ENCODE results near the gene ACSL5.
"Not testable (repeated sequence)": the region's sequence is repeated elsewhere in the genome, so short reads cannot be mapped to it uniquely, and the experiment has no call there.

ACSL5 gene

DNA sequence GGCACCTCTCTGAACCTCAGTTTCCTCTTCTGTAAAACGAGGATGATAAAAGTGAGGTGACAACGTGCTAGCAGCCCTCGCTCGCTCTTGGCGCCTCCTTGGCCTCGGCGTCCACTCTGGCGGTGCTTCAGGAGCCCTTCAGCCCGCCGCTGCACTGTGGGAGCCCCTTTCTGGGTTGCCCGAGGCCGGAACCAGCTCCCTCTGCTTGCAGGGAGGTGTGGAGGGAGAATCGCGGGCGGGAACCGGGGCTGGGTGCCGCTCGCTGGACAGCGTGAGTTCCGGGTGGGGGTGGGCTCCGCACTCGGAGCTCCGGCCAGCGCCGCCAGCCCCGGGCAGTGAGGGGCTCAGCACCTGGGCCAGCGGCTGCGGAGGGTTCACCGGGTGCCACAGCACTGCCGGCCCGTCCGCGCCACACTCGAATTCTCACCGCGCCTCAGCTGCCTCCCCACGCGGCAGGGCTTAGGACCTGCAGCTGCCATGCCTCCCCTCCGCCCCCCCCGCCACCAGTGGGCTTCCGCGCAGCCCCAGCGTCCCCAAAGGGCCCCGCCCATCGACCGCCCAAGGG, 24.3 kb upstream of the ACSL5 start:
- DNase-seq: no peak

DNA sequence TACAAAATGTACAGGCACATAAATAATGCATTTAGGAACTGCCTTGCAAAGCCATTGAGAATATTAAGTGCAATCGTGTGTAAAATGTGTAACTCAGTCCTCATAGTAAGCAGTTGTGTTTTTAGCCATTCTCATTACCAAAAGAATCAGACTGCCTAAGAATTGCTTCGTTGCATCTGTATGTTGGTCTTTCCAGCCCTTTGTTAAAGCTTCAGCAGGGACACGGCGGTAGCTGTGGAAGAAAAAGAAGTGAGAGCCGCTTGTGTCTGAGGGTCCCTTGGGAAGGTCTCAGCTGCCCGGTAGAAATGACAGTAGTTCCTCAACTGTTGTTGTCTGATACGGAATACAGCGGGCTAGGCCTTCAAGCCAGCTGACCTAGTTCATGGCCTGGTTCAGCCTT, 22.8 kb upstream of the ACSL5 start:
- DNase-seq: no peak

DNA sequence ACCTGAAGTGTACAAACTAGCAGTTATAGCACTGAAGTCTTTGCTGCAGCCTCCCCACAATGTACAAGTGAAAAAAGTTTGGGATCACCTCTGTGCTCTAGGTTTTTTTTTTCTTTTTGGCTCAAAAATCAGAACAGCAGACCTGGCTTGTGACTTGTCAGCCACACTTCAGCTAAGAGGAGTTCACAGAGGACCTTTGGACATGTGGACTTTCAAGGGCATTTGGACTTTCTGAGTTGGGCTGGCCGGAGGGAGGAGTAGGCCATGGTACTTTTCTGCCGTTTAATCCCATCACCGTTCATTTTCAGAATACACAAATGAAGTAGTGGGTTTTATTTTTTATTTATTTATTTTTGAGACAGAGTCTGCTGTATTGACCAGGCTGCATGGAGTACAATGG, 21.9 kb upstream of the ACSL5 start:
- DNase-seq: no peak

DNA sequence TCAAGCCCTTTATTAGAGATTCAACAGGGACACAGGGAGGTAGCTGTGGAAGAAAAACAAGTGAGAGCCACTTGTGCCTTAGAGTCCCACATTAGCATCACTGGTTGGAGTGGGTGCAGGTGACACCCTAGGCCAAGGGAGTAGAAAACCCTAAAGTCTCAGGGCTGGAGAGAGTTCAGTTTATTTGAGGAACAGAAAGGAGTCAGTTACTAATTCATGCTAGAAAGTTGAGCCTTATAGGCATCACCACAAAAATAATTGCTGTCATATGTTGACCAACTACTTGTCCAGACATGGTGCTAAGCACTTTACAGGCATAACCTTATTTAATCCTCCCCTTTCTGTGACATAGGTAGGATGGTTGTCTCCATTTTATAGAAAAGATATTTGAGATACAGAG, 20.9 kb upstream of the ACSL5 start:
- DNase-seq: no peak

DNA sequence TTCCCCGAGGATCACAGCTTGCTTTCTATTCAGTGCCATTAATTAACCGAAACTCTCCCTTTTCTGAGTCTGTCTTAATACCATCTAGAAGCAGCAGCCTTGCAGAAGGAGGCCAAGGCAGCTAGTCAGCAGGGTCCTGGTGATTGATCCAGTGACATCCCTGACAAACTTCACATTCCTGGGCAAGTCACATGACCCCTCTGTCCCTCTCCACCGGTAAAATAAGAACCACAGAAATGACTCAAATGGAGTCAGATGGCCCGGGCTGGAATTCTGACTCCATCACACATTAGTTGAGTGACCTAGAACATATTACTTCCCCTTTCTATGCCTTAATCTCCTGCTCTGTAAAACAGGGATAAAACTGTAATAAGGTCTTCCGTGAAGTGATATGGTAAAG, 17.2 kb upstream of the ACSL5 start:
- DNase-seq: no peak

DNA sequence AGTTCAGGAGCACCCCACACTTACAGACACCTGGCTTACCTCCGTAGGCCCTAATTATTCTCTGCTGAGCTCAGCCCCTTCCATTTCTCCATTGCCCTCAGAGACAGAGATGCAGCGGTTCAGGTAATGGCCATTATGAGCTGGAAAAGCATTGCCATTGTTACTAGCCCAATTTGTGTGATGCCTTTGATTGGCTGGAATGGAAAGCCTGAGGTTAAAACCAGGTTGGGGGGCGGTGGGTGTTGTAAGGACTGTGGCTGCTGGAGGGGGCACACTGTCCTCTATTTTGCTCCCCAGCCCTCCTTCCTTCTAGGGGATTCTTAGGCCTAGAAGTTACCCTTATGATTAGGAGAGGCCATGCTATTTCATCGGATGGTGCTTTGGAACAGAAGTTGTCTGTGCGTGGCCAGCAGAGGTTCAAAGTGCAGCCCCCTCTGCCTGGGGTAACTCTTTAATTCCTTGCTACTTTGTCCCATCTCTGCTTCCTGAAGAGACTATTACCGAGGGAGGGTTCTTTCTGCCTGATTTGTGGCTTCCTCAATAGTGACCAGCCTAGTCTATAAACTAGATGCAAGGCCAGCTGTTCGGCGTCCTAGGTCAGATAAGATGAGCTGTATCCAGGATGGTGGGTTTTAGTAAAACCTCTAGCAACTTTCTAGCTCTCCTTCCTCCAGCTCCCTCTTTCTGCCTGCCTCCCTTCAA, 14.2 kb upstream of the ACSL5 start:
- no peak for DNase-seq

DNA sequence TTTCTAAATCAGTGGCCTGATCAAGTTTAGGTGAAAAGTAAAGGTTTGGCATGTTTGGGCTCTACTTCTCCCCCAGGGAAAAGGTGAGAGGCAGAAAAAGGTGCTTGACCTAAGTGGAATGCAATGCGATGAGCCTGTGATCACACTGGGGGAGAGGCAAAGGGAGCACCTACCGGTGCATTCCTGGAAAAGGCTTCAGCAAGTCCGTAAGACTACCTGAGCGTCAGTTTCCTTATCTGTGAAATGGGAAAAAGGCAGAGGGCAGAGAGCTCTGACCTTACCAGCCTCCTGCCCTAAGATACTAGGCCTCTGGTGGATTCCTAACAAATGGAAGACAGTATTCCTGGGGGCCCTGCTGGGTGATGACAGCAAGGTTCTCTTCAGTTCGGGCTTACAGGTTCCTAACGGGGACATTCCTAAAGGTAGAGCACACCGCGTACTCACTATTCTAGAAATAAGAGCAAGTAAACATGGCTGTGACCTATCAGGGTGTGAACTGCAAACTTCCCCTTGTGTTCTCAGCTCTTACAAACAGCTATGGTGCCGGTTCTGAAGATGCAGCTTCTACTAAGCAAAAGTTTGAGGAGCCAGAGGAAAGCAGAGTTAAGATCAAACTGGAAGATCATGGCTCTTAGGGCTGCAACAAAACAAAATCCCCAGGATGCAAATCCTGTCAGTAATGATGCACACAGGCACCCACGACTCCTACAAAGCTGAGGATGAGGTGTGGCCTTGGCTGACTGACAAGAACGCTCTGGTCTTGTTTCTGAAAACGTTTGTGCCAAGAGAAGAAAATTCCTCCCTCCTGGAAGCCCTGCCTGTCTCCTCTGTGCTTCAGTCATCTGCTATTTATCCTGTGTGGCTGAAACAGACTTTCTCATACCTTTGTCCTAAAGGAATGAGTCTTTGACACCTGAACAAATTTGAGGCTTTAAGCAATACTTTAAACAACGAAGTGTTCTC, 13.3 kb upstream of the ACSL5 start:
- DNase-seq: no peak

DNA sequence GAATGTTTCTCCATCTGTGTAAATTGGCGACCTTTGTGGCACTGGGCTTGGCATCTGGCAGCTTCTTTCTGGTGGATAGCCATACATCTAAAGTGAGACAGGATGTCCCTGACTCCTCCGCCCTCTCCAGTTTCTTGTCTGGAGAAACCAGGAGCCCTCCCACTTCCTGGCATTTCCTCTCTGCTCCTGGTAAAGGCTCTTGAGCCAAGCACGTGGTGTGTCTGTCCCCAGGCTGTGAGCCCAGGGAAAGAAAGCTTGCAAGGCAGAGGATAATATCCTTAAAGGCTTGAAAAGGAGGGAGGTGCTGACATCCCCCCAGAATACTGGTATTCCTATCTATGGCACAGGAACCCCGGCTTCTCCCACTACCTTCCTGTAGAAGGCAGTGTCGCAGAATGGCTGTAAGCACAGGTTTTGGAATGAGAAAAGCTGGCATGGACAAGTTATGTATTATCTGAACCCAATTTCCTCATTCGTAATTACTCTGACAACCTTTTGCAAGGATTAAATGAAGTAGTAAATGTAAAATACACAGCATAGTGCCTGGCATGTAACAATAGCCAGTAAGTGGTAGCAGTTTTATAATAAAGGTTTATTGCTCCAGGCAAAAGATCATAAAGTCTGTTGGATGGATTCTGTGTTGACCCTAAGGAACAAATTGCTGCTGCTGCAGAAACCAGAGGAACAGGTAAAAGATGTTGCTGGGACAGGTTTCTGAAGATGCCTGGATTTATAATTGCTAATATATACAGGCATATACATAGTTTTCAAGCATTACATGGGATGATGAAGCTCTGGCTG, 11.8 kb upstream of the ACSL5 start:
- no peak for DNase-seq

DNA sequence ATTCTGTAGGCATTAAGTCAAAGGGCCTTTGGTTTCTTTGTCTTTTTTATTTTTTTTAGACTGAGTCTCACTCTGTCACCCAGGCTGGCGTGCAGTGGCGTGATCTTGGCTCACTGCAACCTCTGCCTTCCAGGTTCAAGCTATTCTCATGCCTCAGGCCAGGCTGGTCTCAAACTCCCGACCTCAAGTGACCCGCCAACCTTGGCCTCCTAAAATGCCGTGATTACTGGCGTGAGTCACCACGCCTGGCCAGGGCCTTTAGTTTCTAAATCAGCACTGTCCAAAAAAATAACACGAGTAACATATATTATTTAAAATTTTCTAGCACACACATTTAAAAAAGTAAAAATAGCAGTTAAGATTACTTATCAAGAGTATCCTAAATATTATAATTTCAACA, 11.1 kb upstream of the ACSL5 start:
- no peak for DNase-seq

DNA sequence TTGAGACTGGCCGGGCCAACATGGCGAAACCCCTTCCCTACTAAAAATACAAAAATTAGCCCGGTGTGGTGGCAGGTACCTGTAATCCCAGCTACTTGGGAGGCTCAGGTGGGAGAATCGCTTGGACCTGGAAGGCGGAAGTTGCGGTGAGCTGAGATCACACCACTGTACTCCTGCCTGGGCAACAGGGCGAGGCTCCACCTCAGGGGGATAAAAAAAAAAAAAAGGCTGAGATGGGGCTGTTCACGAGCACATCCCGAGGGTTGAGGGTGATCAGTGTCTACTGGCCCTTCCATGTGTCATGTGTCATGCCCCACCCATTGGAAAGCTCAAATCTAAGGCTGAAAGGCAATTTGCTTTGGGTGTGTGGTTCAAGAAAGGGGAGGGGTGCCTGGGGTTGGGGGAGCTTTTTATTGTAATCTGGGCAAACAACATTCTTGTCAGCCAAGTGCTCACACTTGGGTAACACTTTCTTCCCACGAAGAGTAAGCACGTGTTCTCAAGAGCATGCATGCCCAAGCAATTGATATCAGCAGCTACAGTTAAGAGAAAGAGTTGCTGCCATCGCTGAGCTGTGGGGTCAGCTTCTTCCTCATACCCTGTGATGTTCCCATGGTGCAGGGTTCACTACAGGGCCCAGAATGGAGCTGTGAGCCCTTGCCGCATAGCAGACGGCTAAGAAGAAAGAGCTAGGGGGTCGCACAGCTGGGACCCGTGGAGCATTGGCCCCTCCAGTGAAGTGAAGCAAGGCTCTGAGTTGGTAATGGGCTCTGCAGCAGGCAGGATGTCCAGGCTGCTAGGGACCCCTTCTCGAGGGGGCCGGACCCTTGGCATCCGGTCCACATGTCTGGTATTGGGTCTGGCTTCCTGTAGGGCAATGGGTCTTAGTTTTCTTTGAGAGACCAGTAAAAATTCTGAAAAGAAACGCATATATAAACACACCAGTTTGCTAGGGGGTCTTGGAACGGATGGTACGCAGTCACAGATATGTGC, 9.9 kb upstream of the ACSL5 start:
- DNase-seq: no peak

DNA sequence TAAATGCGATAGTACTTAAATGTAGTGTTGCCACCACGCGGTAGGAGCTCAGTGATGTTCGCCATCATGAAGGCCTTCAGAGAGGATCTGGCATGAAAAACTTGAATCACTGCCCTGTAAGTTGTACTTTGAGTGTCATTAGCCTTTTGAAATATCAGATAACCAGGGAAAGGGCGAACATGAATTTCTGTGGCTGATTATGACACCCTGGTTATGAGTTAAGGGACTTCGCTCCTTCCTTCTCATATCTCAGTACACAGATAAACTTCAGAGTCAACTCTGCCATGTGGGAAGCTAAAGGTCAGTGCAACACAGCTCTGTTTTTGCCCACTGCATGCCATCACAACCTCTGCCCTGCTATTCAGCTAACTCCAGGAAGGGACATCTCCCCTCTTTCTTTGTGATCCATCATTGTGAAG, 8.9 kb upstream of the ACSL5 start:
- DNase-seq: no peak

DNA sequence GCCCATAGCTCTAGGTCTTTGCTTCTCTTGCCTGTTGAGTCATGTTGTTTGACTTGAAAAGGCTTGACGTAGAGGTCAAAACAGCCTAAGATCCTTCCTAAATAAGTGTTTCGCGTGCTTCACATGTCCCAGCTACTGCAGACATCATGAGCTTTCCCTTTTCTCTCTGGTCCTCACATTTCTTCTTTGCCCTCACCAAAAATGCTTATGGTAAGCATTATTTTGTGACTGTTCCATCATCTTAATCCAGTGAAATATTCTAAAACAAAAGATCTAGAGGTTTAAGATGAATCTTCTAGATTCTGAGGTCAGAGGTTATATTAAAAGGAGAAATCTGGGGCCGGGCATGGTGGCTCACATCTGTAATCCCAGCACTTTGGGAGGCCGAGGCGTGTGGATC, 8.5 kb upstream of the ACSL5 start:
- DNase-seq: no peak

DNA sequence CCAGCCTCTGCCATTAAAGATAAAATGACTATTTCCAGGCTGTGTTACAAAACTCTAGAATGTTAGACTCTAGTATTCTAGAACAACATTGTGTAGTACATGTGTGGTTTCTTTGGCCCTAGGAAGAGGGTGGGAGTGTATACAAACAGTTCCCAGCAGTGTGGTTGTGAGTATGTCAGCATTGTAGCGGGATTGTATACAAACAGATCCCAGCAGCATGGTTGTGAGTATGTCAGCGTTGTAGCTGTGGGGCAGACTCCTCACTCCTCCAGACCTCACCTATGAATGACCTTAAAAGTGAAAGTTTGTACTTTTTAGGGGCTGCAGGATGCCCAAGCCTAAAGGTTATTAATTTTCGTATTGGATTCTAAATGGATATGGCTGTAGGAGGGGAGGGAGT, 6.9 kb upstream of the ACSL5 start:
- no peak for DNase-seq

DNA sequence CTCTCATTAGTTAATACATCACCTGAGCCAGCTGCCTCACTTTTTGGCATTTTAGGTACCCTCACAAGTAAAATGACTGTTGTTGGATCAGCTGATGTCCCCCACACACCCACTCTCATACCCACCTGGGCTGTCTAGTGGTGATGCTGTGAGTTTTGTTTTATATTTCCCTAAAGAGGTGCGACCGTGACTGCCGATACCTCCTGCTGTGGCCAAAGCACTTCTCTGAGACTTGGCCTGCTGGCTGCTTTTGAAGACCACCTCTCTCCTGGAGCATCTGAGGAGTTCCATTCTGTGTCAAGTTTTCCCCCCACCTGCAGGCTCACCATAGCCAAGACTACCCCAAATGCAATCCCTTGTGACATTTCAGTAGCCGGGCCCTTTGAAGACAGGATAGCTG, 6.4 kb upstream of the ACSL5 start:
- DNase-seq: no peak

DNA sequence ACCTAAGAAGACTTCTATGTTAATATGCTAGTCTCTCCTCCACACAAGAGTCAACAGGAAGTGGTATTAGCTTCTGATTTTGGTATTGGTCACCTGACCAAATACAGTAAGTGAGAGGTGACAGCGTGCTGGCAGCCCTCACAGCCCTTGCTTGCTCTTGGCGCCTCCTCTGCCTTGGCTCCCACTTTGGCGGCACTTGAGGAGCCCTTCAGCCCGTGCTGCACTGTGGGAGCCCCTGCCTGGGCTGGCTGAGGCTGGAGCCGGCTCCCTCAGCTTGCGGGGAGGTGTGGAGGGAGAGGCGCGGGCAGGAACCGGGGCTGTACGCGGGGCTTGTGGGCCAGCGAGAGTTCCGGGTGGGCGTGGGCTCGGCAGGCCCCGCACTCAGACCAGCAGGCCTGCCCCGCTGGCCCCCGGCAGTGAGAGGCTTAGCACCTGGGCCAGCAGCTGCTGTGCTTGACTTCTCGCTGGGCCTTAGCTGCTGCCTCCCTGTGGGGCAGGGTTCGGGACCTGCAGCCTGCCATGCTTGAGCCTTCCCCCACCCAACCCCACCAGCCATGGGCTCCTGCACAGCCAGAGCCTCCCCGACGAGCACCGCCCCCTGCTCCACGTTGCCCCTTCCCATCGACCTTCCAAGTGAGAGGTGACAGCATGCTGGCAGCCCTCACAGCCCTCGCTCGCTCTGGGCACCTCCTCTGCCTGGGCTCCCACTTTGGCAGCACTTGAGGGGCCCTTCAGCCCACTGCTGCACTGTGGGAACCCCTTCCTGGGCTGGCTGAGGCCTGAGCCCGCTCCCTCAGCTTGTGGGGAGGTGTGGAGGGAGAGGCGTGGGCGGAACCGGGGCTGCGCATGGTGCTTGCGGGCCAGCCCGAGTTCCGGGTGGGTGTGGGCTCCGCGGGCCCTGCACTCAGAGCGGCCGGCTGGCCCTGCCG, 4.2 kb upstream of the ACSL5 start:
- DNase-seq: no peak

DNA sequence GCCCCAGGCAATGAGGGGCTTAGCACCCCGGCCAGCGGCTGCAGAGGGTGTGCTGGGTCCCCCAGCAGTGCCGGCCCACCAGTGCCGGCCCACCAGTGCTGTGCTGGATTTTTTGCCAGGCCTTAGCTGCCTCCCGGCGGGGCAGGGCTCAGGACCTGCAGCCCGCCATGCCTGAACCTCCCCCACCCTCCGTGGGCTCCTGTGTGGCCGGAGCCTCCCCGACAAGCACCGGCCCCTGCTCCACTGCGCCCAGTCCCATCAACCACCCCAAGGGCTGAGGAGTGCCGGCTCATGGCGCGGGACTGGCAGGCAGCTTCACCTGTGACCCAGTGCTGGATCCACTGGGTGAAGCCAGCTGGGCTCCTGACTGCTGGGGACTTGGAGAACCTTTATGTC, 3.5 kb upstream of the ACSL5 start:
- DNase-seq: no peak

DNA sequence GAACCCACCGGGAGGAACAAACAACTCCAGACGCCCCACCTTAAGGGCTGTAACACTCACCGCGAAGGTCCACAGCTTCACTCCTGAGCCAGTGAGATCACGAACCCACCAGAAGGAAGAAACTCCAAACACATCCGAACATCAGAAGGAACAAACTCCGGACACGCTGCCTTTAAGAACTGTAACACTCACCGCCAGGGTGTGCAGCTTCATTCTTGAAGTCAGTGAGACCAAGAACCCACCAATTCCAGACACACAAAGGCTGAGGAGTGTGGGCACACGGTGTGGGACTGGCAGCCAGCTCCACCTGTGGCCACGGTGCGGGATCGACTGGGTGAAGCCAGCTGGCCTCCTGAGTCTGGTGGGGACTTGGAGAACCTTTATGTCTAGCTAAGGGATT, 2.6 kb upstream of the ACSL5 start:
- not testable (repeated sequence) for DNase-seq

DNA sequence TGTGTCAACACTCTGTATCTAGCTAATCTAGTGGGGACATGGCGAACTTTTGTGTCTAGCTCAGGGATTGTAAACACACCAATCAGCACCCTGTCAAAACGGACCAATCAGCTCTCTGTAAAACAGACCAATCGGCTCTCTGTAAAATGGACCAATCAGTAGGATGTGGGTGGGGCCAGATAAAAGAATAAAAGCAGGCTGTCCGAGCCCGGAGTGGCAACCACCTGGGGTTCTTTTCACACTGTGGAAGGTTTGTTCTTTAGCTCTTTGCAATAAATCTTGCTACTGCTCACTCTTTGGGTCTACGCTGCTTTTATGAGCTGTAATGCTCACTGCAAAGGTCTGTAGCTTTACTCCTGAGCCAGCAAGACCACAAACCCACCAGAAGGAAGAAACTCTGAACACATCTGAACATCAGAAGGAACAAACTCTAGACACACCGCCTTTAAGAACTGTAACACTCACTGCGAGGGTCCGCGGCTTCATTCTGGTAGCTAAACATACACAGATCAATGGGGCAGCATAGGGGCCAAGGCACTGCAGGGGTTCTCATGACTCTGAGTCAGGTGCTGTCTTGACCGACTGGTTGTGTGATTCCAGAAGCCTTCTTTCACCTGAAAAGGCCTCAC, 1.6 kb upstream of the ACSL5 start:
- not testable (repeated sequence) for DNase-seq

DNA sequence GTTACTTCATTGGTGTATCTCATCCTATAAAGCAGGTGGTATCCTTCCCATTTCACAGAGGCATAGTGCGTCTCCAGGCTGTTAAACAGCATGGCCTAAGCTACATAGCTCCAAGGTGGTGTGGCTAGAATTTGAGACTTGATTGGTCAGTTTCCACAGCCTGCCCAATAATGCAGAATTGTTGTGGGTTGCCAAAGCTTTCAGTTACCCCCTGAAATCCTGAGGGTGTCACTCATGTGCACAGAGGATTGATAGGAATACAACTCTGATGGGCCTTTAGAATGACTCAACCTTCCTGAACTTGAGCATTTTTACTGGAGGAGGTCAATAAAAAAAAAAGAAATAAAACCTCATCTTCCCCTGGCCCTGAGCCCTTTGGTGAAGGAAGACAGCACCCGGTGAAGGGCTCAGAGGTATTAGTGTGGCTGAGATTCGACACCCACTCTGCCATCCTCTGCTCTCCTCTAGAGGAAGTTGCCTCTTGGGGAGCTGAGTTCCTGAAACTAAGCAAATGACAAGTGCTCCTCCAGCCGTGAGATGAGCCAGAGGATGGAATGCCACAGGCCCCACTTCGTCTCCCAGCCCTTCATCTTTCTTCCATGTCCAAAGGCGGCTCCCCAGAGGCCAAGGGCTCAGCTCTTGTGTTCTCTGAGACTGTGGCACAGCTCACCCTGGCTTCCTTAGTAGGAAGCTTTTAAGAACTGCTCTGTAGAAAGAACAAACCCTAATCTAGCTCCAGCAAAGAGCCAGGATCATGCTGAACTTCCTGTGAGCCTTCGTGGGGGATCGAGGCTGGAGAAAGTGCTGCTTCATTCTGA, 1.0 kb downstream of the ACSL5 start:
- DNase-seq: no peak
